GF-D8 (cell line): ENCODE data around the gene PRSS56.

Experiments
- DNase-seq: peaks from one replicate; lab custom pipeline; 2025; lab: John Stamatoyannopoulos, UW

Gene PRSS56

GRCh38 chr2:232486558-232487384 is 33.4 kb upstream of the PRSS56 start:
- no peak for DNase-seq

GRCh38 chr2:232487385-232488096 is 32.6 kb upstream of the PRSS56 start, which contains the start of gene ECEL1:
Gene ECEL1 (minus strand): TSS chr2:232487834. CDS start chr2:232486653, 1,181 bp downstream.
- no peak for DNase-seq

GRCh38 chr2:232488097-232488711 is 32.0 kb upstream of the PRSS56 start:
- no peak for DNase-seq

GRCh38 chr2:232488721-232489300 is 31.4 kb upstream of the PRSS56 start:
- no peak for DNase-seq

GRCh38 chr2:232489516-232490220 is 30.5 kb upstream of the PRSS56 start:
- DNase-seq: no peak

- DNase-seq: no peak
Observed at GRCh38 chr2:232490221-232491138, 29.7 kb upstream of the PRSS56 start.

GRCh38 chr2:232491139-232491780 is 28.9 kb upstream of the PRSS56 start:
- no peak for DNase-seq

GRCh38 chr2:232492236-232492848 is 27.8 kb upstream of the PRSS56 start:
- DNase-seq: no peak

GRCh38 chr2:232492963-232493700 is 27.1 kb upstream of the PRSS56 start:
- no peak for DNase-seq

GRCh38 chr2:232493701-232494474 is 26.3 kb upstream of the PRSS56 start:
- DNase-seq: no peak

- no peak for DNase-seq
Observed at GRCh38 chr2:232494542-232494941, 25.6 kb upstream of the PRSS56 start.

- no peak for DNase-seq
Observed at GRCh38 chr2:232495292-232495691, 24.9 kb upstream of the PRSS56 start.

GRCh38 chr2:232496501-232497270 is 23.5 kb upstream of the PRSS56 start:
- no peak for DNase-seq

- no peak for DNase-seq
Observed at GRCh38 chr2:232497348-232497747, 22.8 kb upstream of the PRSS56 start.

- no peak for DNase-seq
Observed at GRCh38 chr2:232498452-232498851, 21.7 kb upstream of the PRSS56 start.

GRCh38 chr2:232501331-232501771 is 18.8 kb upstream of the PRSS56 start:
- DNase-seq: no peak

- no peak for DNase-seq
Observed at GRCh38 chr2:232501794-232502390, 18.3 kb upstream of the PRSS56 start.
